NCI-H345 treated with DMSO at 0.1 percent for 48 hours (cell line): Measurements from ENCODE around the gene SYP.
"Not testable (repeated sequence)": the region's sequence is repeated elsewhere in the genome, so short reads cannot be mapped to it uniquely, and the experiment has no call there.

Experiments used
- DNase-seq: peaks from one replicate; lab custom pipeline; 2025; ENCODE audit not compliant: unreplicated experiment; lab: John Stamatoyannopoulos, UW

SYP gene

GRCh38 chrX:49190821-49191573 lies 9.0 kb downstream of the SYP start:
- peak; percentile 100 for DNase-seq

GRCh38 chrX:49189606-49190005 lies 10.4 kb downstream of the SYP start:
- DNase-seq, result no peak

GRCh38 chrX:49188468-49189076 lies 11.4 kb downstream of the SYP start:
- DNase-seq, result no peak

- no peak for DNase-seq
Observed at GRCh38 chrX:49187526-49187925, 12.5 kb downstream of the SYP start.

- no peak for DNase-seq
Observed at GRCh38 chrX:49187028-49187394, 13.0 kb downstream of the SYP start.

- peak; percentile 13 for DNase-seq
Observed at GRCh38 chrX:49186125-49187027, 13.6 kb downstream of the SYP start, which contains the start of gene PRICKLE3. PRICKLE3 (minus strand) TSS chrX:49186373; CDS start chrX:49186297, 76 bp downstream.

GRCh38 chrX:49184294-49185281 lies 15.4 kb downstream of the SYP start:
- DNase-seq, result peak; percentile 90

- no peak for DNase-seq
Observed at GRCh38 chrX:49183701-49184281, 16.2 kb downstream of the SYP start.

- DNase-seq, result no peak
Observed at GRCh38 chrX:49179358-49179757, 20.6 kb downstream of the SYP start.

- no peak for DNase-seq
Observed at GRCh38 chrX:49178537-49178936, 21.5 kb downstream of the SYP start.

GRCh38 chrX:49177873-49178480 lies 22.0 kb downstream of the SYP start:
- DNase-seq, result no peak

GRCh38 chrX:49177338-49177833 lies 22.6 kb downstream of the SYP start:
- no peak for DNase-seq

GRCh38 chrX:49176421-49177326 lies 23.3 kb downstream of the SYP start:
- DNase-seq, result no peak

- no peak for DNase-seq
Observed at GRCh38 chrX:49175435-49176274, 24.3 kb downstream of the SYP start.

GRCh38 chrX:49174723-49175122 lies 25.3 kb downstream of the SYP start:
- DNase-seq, result no peak

- not testable (repeated sequence) for DNase-seq
Observed at GRCh38 chrX:49173544-49173943, 26.4 kb downstream of the SYP start.

- peak; percentile 31 for DNase-seq
Observed at GRCh38 chrX:49172280-49172780, 27.7 kb downstream of the SYP start.
